Nephron progenitor cell (in vitro differentiated cells): ENCODE results near the gene POGLUT3.

ENCODE experiments used
- DNase-seq: peaks from one replicate; pipeline ENCODE4 v3.0.0; 2021
- H3K27ac Mint-ChIP-seq: 2 replicates; pipeline ENCODE4 v1.8.0; 2021; ENCODE audit warnings: mild to moderate bottlenecking, moderate library complexity, mixed read lengths
- H3K27me3 Mint-ChIP-seq: 2 replicates; pipeline ENCODE4 v1.8.0; 2021; ENCODE audit warnings: mild to moderate bottlenecking, low read depth, mixed read lengths; ENCODE audit not compliant: poor library complexity
- H3K36me3 Mint-ChIP-seq: 2 replicates; pipeline ENCODE4 v1.8.0; 2021; ENCODE audit warnings: low read depth, mixed read lengths
- H3K4me1 Mint-ChIP-seq: 2 replicates; pipeline ENCODE4 v1.8.0; 2021; ENCODE audit warnings: mixed read lengths
- H3K4me3 Mint-ChIP-seq: 2 replicates; pipeline ENCODE4 v1.8.0; 2021; ENCODE audit warnings: mild to moderate bottlenecking, moderate library complexity, mixed read lengths
- H3K9me3 Mint-ChIP-seq: 2 replicates; pipeline ENCODE4 v1.8.0; 2021; ENCODE audit warnings: mild to moderate bottlenecking, moderate library complexity, mixed read lengths
- CTCF ChIP-seq: fragments of 200-600 bp; sonication (generic); IDR thresholded peaks from 2 replicates; pipeline ENCODE4 v1.5.0; 2021; ENCODE audit warnings: antibody characterized with exemption

POGLUT3 gene

GRCh38 chr11:108525161-108525560, 27.0 kb upstream of the POGLUT3 start:
- Mint-ChIP-seq H3K27ac (no peak overlapping the region), H3K36me3 (peaks cover 23% of the 10 kb centered on the region), H3K4me1 (peaks cover 4% of the 10 kb centered on the region), H3K27me3 (no peaks in the 10 kb centered on the region), H3K4me3 (no peak overlapping the region), H3K9me3 (no peaks in the 10 kb centered on the region)
- DNase-seq, result no peak
- no peak for TF ChIP-seq CTCF

- H3K9me3 Mint-ChIP-seq, result no peaks in the 10 kb centered on the region
- H3K27me3 Mint-ChIP-seq, result no peaks in the 10 kb centered on the region
- H3K27ac Mint-ChIP-seq, result no peak overlapping the region
- no peak overlapping the region for H3K4me3 Mint-ChIP-seq
- DNase-seq, result no peak
- peaks cover 23% of the 10 kb centered on the region for H3K36me3 Mint-ChIP-seq
- TF ChIP-seq CTCF, result no peak
- H3K4me1 Mint-ChIP-seq, result peaks cover 4% of the 10 kb centered on the region
Observed at GRCh38 chr11:108524422-108524821, 26.2 kb upstream of the POGLUT3 start.

GRCh38 chr11:108522318-108522717, 24.1 kb upstream of the POGLUT3 start:
- peaks cover 36% of the 10 kb centered on the region for H3K36me3 Mint-ChIP-seq
- H3K4me1 Mint-ChIP-seq, result peaks cover 4% of the 10 kb centered on the region
- no peak overlapping the region for H3K27ac Mint-ChIP-seq
- H3K4me3 Mint-ChIP-seq, result no peak overlapping the region
- H3K9me3 Mint-ChIP-seq, result no peaks in the 10 kb centered on the region
- no peaks in the 10 kb centered on the region for H3K27me3 Mint-ChIP-seq
- DNase-seq, result no peak
- TF ChIP-seq CTCF, result no peak

- TF ChIP-seq CTCF, result no peak
- Mint-ChIP-seq H3K27ac (peak overlapping the region; percentile 20), H3K4me3 (no peak overlapping the region), H3K9me3 (peaks cover 4% of the 10 kb centered on the region), H3K27me3 (no peaks in the 10 kb centered on the region), H3K4me1 (peaks cover 4% of the 10 kb centered on the region), H3K36me3 (peaks cover 38% of the 10 kb centered on the region)
- no peak for DNase-seq
Observed at GRCh38 chr11:108518581-108518980, 20.4 kb upstream of the POGLUT3 start.

- no peaks in the 10 kb centered on the region for H3K4me1 Mint-ChIP-seq
- no peaks in the 10 kb centered on the region for H3K27me3 Mint-ChIP-seq
- no peak overlapping the region for H3K4me3 Mint-ChIP-seq
- peaks cover 61% of the 10 kb centered on the region for H3K36me3 Mint-ChIP-seq
- no peak overlapping the region for H3K27ac Mint-ChIP-seq
- no peak for DNase-seq
- H3K9me3 Mint-ChIP-seq, result peaks cover 13% of the 10 kb centered on the region
- no peak for TF ChIP-seq CTCF
Observed at GRCh38 chr11:108516125-108516524, 17.9 kb upstream of the POGLUT3 start.

GRCh38 chr11:108512708-108513107, 14.5 kb upstream of the POGLUT3 start:
- Mint-ChIP-seq H3K36me3 (peaks cover 64% of the 10 kb centered on the region), H3K4me3 (no peak overlapping the region), H3K27ac (no peak overlapping the region)

More at GRCh38 chr11:108512708-108513107, 14.5 kb upstream of the POGLUT3 start:
- no peaks in the 10 kb centered on the region for H3K4me1 Mint-ChIP-seq
- peaks cover 2% of the 10 kb centered on the region for H3K27me3 Mint-ChIP-seq
- peaks cover 22% of the 10 kb centered on the region for H3K9me3 Mint-ChIP-seq
- DNase-seq, result no peak
- TF ChIP-seq CTCF, result no peak
